ENCODE measurements around the gene CD4.
A peak's percentile ranks its signal among the peaks of the same experiment; 100 is the strongest.

Gene CD4

DNA sequence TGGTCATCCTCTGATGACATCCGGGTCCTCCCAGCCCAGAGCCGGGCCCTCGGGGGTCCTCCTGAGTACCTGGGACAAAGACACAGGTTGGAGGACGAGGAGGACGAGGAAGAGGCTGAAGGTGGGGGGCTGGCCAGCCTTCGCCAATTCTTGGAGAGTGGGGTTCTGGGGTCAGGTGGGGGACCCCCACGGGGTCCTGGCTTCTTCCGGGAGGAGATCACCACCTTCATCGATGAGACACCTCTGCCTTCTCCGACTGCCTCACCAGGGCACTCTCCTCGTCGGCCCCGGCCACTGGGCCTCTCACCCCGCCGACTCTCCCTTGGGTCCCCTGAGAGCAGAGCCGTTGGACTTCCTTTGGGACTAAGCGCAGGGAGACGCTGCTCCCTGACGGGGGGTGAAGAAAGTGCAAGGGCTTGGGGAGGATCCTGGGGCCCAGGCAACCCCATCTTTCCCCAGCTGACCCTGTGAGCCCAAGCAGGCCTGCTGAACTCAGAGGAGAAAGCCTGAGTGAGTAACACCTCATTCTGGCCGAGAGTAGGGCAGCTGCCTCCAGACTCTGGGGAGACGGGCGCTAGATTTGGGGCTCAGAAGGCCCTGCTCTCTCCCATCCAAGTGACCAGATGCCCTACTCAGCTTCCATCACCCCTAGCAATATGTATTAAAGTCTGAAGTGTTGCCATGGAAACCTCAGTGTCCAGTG is 37.6 kb downstream of the CD4 start:
- Histone ChIP-seq H3K9me3 (ENCODE audit: control insufficient read depth in 1 of 2, low read length in 2 of 2) (no peaks in the 10 kb centered on the region), H3K27me3 (ENCODE audit: low read depth, low read length) (peaks cover 9% of the 10 kb centered on the region), H3K27ac (ENCODE audit: low read length) (no peak overlapping the region), H3K4me1 (ENCODE audit: control insufficient read depth in 1 of 2, insufficient read depth in 2 of 2, low read length in 2 of 2) (peaks cover 4 to 38% of the 10 kb centered on the region in 2 donors), H3K4me3 (ENCODE audit: low read depth in 1 of 2, low read length in 2 of 2) (peak overlapping the region in 1 of 2 donors; percentile 18), H3K36me3 (ENCODE audit: control insufficient read depth in 1 of 2, insufficient read depth in 2 of 2, low read length in 2 of 2) (peaks cover 3 to 9% of the 10 kb centered on the region in 2 donors)

DNA sequence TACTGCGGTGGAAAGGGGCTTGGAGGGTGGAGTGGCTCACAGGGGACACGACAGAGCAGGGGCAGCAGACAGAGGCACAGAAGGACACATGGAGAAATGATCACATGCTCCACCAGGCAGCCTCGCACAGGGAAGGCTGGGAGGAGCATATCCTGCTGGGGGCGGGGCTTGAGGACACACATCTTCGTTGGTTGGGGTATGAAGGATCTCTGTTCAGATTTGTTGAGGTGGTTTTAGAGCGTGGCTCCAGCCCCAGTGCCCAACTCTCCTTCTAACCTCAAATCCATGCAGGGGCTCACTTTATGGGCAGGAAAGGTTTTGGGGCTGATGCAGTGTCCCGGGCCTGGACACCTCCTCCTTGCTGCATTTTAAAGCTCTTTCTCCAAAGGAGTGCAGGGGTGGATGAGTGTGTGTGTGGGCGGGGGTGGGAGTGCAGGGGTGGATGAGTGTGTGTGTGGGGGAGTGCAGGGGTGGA is 38.1 kb downstream of the CD4 start:
- no peaks in the 10 kb centered on the region for H3K9me3 ChIP-seq (ENCODE audit: control insufficient read depth in 1 of 2, low read length in 2 of 2)
- H3K4me1 ChIP-seq (ENCODE audit: control insufficient read depth in 1 of 2, insufficient read depth in 2 of 2, low read length in 2 of 2): peaks cover 4 to 32% of the 10 kb centered on the region in 2 donors
- peaks cover 6 to 9% of the 10 kb centered on the region in 2 donors for H3K36me3 ChIP-seq (ENCODE audit: control insufficient read depth in 1 of 2, insufficient read depth in 2 of 2, low read length in 2 of 2)
- no peak overlapping the region for H3K27ac ChIP-seq (ENCODE audit: low read length)
- peak overlapping the region in 1 of 2 donors; percentile 18 for H3K4me3 ChIP-seq (ENCODE audit: low read depth in 1 of 2, low read length in 2 of 2)
- H3K27me3 ChIP-seq (ENCODE audit: low read depth, low read length): peaks cover 4% of the 10 kb centered on the region

DNA sequence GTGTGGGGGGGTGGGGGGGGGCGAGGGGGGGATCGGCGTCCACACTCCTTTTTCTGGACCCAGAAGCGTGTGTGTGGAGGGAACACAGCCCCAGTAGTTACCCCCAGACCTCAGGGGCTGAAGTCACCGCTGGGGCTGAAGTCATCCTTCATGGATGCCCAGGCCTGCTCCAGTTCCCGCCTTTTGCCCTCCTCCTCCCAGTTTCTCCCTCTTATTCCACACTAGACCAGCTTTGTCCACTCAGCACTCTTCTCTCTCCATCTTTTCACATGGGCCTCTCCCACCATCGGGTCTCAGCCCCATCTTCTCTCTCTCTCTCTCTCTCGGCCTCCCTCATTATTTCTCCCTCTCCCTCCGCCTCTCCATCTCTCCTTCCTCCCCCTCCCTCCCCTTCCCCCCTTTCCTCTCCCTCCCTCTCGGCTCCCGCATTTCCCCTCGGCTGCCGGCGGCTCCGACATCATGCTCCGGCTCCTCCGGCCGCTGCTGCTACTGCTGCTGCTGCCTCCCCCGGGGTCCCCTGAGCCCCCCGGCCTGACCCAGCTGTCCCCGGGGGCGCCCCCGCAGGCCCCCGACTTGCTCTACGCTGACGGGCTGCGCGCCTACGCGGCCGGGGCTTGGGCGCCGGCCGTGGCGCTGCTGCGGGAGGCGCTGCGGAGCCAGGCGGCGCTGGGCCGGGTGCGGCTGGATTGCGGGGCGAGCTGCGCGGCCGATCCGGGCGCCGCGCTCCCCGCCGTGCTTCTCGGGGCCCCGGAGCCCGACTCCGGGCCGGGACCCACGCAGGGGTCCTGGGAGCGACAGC is 38.9 kb downstream of the CD4 start, which contains the start of gene P3H3:
TSS of gene P3H3 (plus strand) at position 426 of the 799 bp plus-strand sequence. CDS start at position 460, 34 bp downstream.
- H3K27ac ChIP-seq (ENCODE audit: low read length): peak within 1 kb of the TSS; percentile 67
- peaks cover 4 to 27% of the 10 kb centered on the region in 2 donors for H3K4me1 ChIP-seq (ENCODE audit: control insufficient read depth in 1 of 2, insufficient read depth in 2 of 2, low read length in 2 of 2)
- peaks cover 4% of the 10 kb centered on the region for H3K27me3 ChIP-seq (ENCODE audit: low read depth, low read length)
- peaks cover 6 to 10% of the 10 kb centered on the region in 2 donors for H3K36me3 ChIP-seq (ENCODE audit: control insufficient read depth in 1 of 2, insufficient read depth in 2 of 2, low read length in 2 of 2)
- H3K9me3 ChIP-seq (ENCODE audit: control insufficient read depth in 1 of 2, low read length in 2 of 2): no peaks in the 10 kb centered on the region
- peak within 1 kb of the TSS; percentile 74 to 89 for H3K4me3 ChIP-seq (ENCODE audit: low read depth in 1 of 2, low read length in 2 of 2)

DNA sequence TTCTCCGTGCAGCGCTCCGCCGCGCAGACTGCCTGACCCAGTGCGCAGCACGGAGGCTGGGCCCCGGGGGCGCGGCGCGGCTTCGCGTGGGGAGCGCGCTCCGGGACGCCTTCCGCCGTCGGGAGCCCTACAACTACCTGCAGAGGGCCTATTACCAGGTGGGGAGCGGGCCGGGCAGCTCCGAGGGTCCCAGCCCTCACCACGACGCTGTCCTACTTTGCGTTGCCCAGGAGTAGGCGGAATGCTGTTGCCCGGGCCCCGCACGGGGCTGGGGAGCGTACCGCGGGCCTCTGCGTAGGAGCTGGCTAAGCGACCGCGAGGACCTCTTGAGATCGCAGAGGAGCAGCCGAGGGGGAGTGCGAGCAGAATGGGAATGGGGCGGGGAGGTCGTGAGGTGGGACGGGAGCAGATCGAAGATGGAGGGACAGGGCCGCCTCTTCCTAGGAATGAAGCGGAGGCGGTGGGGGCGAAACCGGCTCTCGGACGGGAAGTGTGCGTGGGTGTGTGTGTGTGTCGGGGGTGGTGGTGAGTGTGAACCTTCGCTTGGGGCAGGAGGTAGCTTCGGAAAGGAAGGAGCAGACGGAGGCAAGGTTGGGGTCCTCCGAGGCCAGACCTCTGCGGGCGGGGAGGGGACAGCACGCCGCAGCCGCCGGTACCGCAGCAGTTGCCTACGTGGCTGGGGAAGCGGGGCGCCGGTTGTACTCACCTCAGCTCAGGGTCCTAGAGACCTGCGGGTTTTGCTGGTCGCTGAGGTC is 39.6 kb downstream of the CD4 start:
- H3K27me3 ChIP-seq (ENCODE audit: low read depth, low read length): peaks cover 4% of the 10 kb centered on the region
- H3K4me1 ChIP-seq (ENCODE audit: control insufficient read depth in 1 of 2, insufficient read depth in 2 of 2, low read length in 2 of 2): peaks cover 4 to 27% of the 10 kb centered on the region in 2 donors
- H3K27ac ChIP-seq (ENCODE audit: low read length): peak overlapping the region; percentile 67
- no peaks in the 10 kb centered on the region for H3K9me3 ChIP-seq (ENCODE audit: control insufficient read depth in 1 of 2, low read length in 2 of 2)
- peaks cover 7 to 18% of the 10 kb centered on the region in 2 donors for H3K36me3 ChIP-seq (ENCODE audit: control insufficient read depth in 1 of 2, insufficient read depth in 2 of 2, low read length in 2 of 2)
- peak overlapping the region; percentile 74 to 89 for H3K4me3 ChIP-seq (ENCODE audit: low read depth in 1 of 2, low read length in 2 of 2)

DNA sequence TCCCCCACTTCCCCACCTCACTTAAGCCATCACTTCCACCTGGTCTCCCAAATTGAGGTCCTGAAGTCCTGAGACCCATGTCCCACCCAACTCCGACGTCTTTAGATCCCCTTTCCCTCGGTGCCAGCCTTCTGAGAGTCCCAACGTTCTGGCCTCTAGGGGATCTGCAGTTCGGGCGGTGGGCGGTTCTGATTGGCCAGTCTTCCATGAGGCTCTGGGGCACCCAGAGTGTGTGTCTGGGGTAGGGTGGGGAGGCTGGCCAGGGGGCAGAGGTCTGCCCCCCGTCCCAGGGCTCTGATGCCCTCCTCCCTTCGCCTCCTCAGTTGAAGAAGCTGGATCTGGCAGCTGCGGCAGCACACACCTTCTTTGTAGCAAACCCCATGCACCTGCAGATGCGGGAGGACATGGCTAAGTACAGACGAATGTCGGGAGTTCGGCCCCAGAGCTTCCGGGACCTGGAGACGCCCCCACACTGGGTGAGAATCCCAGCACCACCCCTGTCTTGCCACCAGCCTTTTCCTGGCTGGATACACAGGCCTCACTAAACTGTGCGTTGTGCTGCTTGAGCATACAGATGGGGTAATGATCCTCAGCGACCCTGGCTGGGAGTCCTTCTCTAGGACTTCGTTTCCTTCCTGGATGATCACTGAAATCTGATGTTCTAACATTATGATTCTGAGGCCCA is 40.4 kb downstream of the CD4 start:
- peak overlapping the region; percentile 74 to 89 for H3K4me3 ChIP-seq (ENCODE audit: low read depth in 1 of 2, low read length in 2 of 2)
- peak overlapping the region; percentile 67 for H3K27ac ChIP-seq (ENCODE audit: low read length)
- peaks cover 4 to 27% of the 10 kb centered on the region in 2 donors for H3K4me1 ChIP-seq (ENCODE audit: control insufficient read depth in 1 of 2, insufficient read depth in 2 of 2, low read length in 2 of 2)
- no peaks in the 10 kb centered on the region for H3K9me3 ChIP-seq (ENCODE audit: control insufficient read depth in 1 of 2, low read length in 2 of 2)
- peaks cover 11 to 22% of the 10 kb centered on the region in 2 donors for H3K36me3 ChIP-seq (ENCODE audit: control insufficient read depth in 1 of 2, insufficient read depth in 2 of 2, low read length in 2 of 2)
- H3K27me3 ChIP-seq (ENCODE audit: low read depth, low read length): peaks cover 4% of the 10 kb centered on the region

DNA sequence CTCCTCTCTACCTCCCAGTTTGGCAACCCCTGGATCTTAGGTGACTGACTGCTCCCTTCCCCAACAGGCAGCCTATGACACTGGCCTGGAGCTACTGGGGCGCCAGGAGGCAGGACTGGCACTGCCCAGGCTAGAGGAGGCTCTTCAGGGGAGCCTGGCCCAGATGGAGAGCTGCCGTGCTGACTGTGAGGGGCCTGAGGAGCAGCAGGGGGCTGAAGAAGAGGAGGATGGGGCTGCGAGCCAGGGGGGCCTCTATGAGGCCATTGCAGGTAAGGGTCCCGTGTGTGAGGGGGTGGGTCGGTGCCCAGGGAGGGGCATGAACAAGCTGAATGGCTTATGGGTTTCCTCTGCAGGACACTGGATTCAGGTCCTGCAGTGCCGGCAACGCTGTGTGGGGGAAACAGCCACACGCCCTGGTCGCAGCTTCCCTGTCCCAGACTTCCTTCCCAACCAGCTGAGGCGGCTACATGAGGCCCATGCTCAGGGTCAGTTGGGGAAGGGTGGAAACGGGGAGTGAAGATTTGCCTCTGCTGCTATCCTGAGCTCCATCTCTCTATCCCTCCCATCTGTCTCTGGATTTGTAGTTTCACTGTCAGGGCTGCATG is 41.1 kb downstream of the CD4 start:
- H3K36me3 ChIP-seq (ENCODE audit: control insufficient read depth in 1 of 2, insufficient read depth in 2 of 2, low read length in 2 of 2): peaks cover 11 to 22% of the 10 kb centered on the region in 2 donors
- H3K4me3 ChIP-seq (ENCODE audit: low read depth in 1 of 2, low read length in 2 of 2): no peak overlapping the region
- no peaks in the 10 kb centered on the region for H3K9me3 ChIP-seq (ENCODE audit: control insufficient read depth in 1 of 2, low read length in 2 of 2)
- H3K27ac ChIP-seq (ENCODE audit: low read length): no peak overlapping the region
- no peaks in the 10 kb centered on the region for H3K27me3 ChIP-seq (ENCODE audit: low read depth, low read length)
- H3K4me1 ChIP-seq (ENCODE audit: control insufficient read depth in 1 of 2, insufficient read depth in 2 of 2, low read length in 2 of 2): peaks cover 4 to 27% of the 10 kb centered on the region in 2 donors

DNA sequence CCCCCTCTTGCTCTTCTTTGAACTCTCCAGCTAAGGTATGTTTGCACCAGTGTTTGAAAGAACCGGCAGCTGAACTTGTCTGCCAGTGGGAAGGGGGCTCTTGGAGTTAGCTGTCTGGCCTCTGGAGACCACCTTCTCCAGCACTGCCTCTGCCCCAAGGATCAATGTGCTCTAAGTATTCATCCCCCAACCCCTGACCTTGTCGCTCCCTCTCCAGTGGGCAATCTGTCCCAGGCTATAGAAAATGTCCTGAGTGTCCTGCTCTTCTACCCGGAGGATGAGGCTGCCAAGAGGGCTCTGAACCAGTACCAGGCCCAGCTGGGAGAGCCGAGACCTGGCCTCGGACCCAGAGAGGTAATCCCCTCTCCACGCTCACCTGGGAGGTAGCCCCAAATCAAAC is 41.7 kb downstream of the CD4 start:
- Histone ChIP-seq H3K4me1 (ENCODE audit: control insufficient read depth in 1 of 2, insufficient read depth in 2 of 2, low read length in 2 of 2) (peaks cover 4 to 27% of the 10 kb centered on the region in 2 donors), H3K27me3 (ENCODE audit: low read depth, low read length) (no peaks in the 10 kb centered on the region), H3K4me3 (ENCODE audit: low read depth in 1 of 2, low read length in 2 of 2) (no peak overlapping the region), H3K27ac (ENCODE audit: low read length) (no peak overlapping the region), H3K9me3 (ENCODE audit: control insufficient read depth in 1 of 2, low read length in 2 of 2) (no peaks in the 10 kb centered on the region), H3K36me3 (ENCODE audit: control insufficient read depth in 1 of 2, insufficient read depth in 2 of 2, low read length in 2 of 2) (peaks cover 11 to 22% of the 10 kb centered on the region in 2 donors)

DNA sequence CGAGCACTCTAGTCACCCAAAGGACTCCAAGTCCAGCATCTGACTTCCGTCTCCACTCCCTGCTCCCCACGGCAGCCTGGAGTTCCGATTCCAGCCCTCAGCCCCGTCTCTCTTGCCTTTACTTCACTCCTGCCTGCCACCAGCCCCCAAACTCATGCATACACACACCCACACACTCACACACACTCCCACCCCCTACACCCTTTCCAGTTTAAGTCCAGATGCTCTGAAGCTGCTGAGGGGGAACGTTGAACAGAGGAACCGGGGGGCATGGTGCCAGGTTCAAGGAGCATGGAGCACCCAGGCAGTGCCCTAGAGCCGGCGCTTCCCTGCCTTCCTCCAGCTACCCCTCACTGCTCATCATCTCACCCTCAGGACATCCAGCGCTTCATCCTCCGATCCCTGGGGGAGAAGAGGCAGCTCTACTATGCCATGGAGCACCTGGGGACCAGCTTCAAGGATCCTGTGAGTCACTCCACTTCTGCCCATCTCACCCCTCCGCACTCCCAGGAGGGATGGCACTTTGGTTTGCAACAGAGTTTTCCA is 42.2 kb downstream of the CD4 start:
- Histone ChIP-seq H3K4me1 (ENCODE audit: control insufficient read depth in 1 of 2, insufficient read depth in 2 of 2, low read length in 2 of 2) (peaks cover 4 to 27% of the 10 kb centered on the region in 2 donors), H3K27me3 (ENCODE audit: low read depth, low read length) (no peaks in the 10 kb centered on the region), H3K9me3 (ENCODE audit: control insufficient read depth in 1 of 2, low read length in 2 of 2) (no peaks in the 10 kb centered on the region), H3K27ac (ENCODE audit: low read length) (no peak overlapping the region), H3K4me3 (ENCODE audit: low read depth in 1 of 2, low read length in 2 of 2) (no peak overlapping the region), H3K36me3 (ENCODE audit: control insufficient read depth in 1 of 2, insufficient read depth in 2 of 2, low read length in 2 of 2) (peaks cover 11 to 22% of the 10 kb centered on the region in 2 donors)

DNA sequence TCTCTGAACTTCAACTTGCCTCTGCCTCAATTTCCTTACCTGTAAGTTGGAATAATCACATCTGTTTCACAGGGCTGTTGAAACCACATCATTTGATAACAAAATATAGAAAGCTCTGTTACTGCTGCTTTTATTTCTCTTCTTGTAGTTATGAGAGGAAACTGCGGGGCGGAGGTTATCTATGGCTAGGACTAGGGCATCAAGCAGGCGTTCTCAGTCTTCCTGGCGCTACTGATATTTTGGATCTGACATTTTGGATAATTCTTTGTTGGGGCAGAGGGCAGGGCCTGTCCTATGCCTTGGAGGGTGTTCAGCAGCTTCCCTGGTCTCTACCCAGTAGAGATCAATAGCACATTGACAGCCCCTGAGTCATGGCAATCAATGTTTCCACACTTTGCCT is 42.8 kb downstream of the CD4 start:
- Histone ChIP-seq H3K27me3 (ENCODE audit: low read depth, low read length) (no peaks in the 10 kb centered on the region), H3K9me3 (ENCODE audit: control insufficient read depth in 1 of 2, low read length in 2 of 2) (no peaks in the 10 kb centered on the region), H3K27ac (ENCODE audit: low read length) (no peak overlapping the region), H3K36me3 (ENCODE audit: control insufficient read depth in 1 of 2, insufficient read depth in 2 of 2, low read length in 2 of 2) (peaks cover 11 to 25% of the 10 kb centered on the region in 2 donors), H3K4me3 (ENCODE audit: low read depth in 1 of 2, low read length in 2 of 2) (no peak overlapping the region), H3K4me1 (ENCODE audit: control insufficient read depth in 1 of 2, insufficient read depth in 2 of 2, low read length in 2 of 2) (peaks cover 3 to 22% of the 10 kb centered on the region in 2 donors)

Measured in muscle layer of duodenum (tissue), 2 donors.